GM23338 (cell line): ENCODE data around the gene IFNG-AS1. TPM values are rescaled to one million over a fixed set of nuclear protein-coding genes. Genes with fewer than 3 reads are reported as not detected.

ENCODE experiments used
- ATAC-seq: fragments of 200-7000 bp; cut with Tn5 transposase; 3 replicates; pipeline ENCODE4 v1.9.1; 2020
- DNase-seq: peaks from one replicate; pipeline ENCODE4 v3.0.0-alpha.2; 2015; ENCODE audit warnings: low spot score
- H2AFZ ChIP-seq: fragments of 200-600 bp; sonication (generic); 2 replicates; pipeline ENCODE4 v1.8.0; 2016; ENCODE audit warnings: antibody characterized with exemption, mild to moderate bottlenecking, moderate library complexity
- H3F3A ChIP-seq: fragments of 200-600 bp; sonication (generic); replicated peaks from 2 replicates; pipeline ENCODE4 v1.8.0; 2017; ENCODE audit warnings: antibody characterized with exemption, mixed run types, low read depth
- H3K27ac ChIP-seq: fragments of 200-600 bp; sonication (generic); 2 replicates; pipeline ENCODE4 v1.6.1; 2016; ENCODE audit warnings: low read depth
- H3K27me3 ChIP-seq: fragments of 200-600 bp; sonication (generic); 2 replicates; pipeline ENCODE4 v1.8.0; 2016; ENCODE audit warnings: mild to moderate bottlenecking, mixed run types, moderate library complexity; ENCODE audit not compliant: insufficient read depth
- H3K36me3 ChIP-seq: fragments of 200-600 bp; sonication (generic); 2 replicates; pipeline ENCODE4 v1.8.0; 2016; ENCODE audit warnings: mild to moderate bottlenecking; ENCODE audit not compliant: insufficient read depth
- H3K4me1 ChIP-seq: fragments of 200-600 bp; sonication (generic); 2 replicates; pipeline ENCODE4 v1.8.0; 2016; ENCODE audit warnings: mild to moderate bottlenecking, moderate library complexity; ENCODE audit not compliant: insufficient read depth
- H3K4me2 ChIP-seq: fragments of 200-600 bp; sonication (generic); 2 replicates; pipeline ENCODE4 v1.7.1; 2017; ENCODE audit warnings: mixed run types
- H3K4me3 ChIP-seq: fragments of 200-600 bp; sonication (generic); 2 replicates; pipeline ENCODE4 v1.6.1; 2016; ENCODE audit warnings: mixed run types
- H3K79me2 ChIP-seq: fragments of 200-600 bp; sonication (generic); replicated peaks from 2 replicates; pipeline ENCODE4 v1.8.0; 2017; ENCODE audit warnings: mild to moderate bottlenecking; ENCODE audit not compliant: insufficient read depth
- H3K9me2 ChIP-seq: fragments of 200-600 bp; sonication (generic); 2 replicates; pipeline ENCODE4 v1.8.0; 2017; ENCODE audit not compliant: insufficient read depth
- H4K20me1 ChIP-seq: fragments of 200-600 bp; sonication (generic); replicated peaks from 2 replicates; pipeline ENCODE4 v1.8.0; 2017; ENCODE audit warnings: mild to moderate bottlenecking; ENCODE audit not compliant: insufficient read depth
- H3K27ac Mint-ChIP-seq: 2 replicates; pipeline ENCODE4 v1.8.0; 2020; ENCODE audit warnings: inconsistent platforms, mild to moderate bottlenecking, moderate library complexity, mixed read lengths
- H3K27me3 Mint-ChIP-seq: 3 replicates; pipeline ENCODE4 v1.8.0; 2022; ENCODE audit warnings: low read depth, mild to moderate bottlenecking, moderate library complexity, mixed read lengths, inconsistent platforms; ENCODE audit not compliant: insufficient read depth, poor library complexity
- H3K36me3 Mint-ChIP-seq: 3 replicates; pipeline ENCODE4 v1.8.0; 2021; ENCODE audit warnings: low read depth, mild to moderate bottlenecking, inconsistent platforms, moderate library complexity, mixed read lengths
- H3K4me1 Mint-ChIP-seq: 3 replicates; pipeline ENCODE4 v1.8.0; 2020; ENCODE audit warnings: mild to moderate bottlenecking, inconsistent platforms, mixed read lengths
- H3K4me3 Mint-ChIP-seq: 3 replicates; pipeline ENCODE4 v1.8.0; 2021; ENCODE audit warnings: moderate library complexity, mild to moderate bottlenecking, inconsistent platforms, mixed read lengths
- H3K9me3 Mint-ChIP-seq: 3 replicates; pipeline ENCODE4 v1.8.0; 2020; ENCODE audit warnings: moderate library complexity, mild to moderate bottlenecking, inconsistent platforms, mixed read lengths
- ETS1 ChIP-seq: IDR thresholded peaks from 2 replicates; pipeline ENCODE4 v1.6.1; 2016; ENCODE audit warnings: antibody characterized with exemption
- EZH2phosphoT487 ChIP-seq: fragments of 200-600 bp; sonication (generic); IDR thresholded peaks from one replicate; pipeline ENCODE4 v1.8.1; 2018; ENCODE audit warnings: antibody characterized with exemption; ENCODE audit not compliant: unreplicated experiment
- JUNB ChIP-seq: IDR thresholded peaks from one replicate; pipeline ENCODE4 v1.6.1; 2016; ENCODE audit warnings: antibody characterized with exemption; ENCODE audit not compliant: unreplicated experiment
- NANOG ChIP-seq: IDR thresholded peaks from 2 replicates; pipeline ENCODE4 v1.6.1; 2016; ENCODE audit warnings: antibody characterized with exemption, borderline replicate concordance
- POLR2AphosphoS5 ChIP-seq: IDR thresholded peaks from 2 replicates; pipeline ENCODE4 v1.6.1; 2016; ENCODE audit warnings: antibody characterized with exemption, low read depth
- REST ChIP-seq: IDR thresholded peaks from one replicate; pipeline ENCODE4 v1.6.1; 2018; ENCODE audit warnings: antibody characterized with exemption; ENCODE audit not compliant: unreplicated experiment
- STAT1 ChIP-seq: IDR thresholded peaks from one replicate; pipeline ENCODE4 v1.6.1; 2016; ENCODE audit warnings: antibody characterized with exemption; ENCODE audit not compliant: unreplicated experiment
- ZNF114 ChIP-seq: fragments of 250-450 bp; sonication (Bioruptor Pico); IDR thresholded peaks from 2 replicates; pipeline ENCODE4 v1.5.0; 2020; ENCODE audit warnings: mild to moderate bottlenecking, moderate library complexity
- ZNF331 ChIP-seq: fragments of 250-450 bp; sonication (Bioruptor Pico); IDR thresholded peaks from 2 replicates; pipeline ENCODE4 v1.5.0; 2020; ENCODE audit warnings: low read depth, mild to moderate bottlenecking, moderate library complexity
- polyA plus RNA-seq: library from polyadenylated mRNA; unstranded; fragments of >200 nt; fragmentation: Nextera tagmentation; extraction: Ambion mirVana; gene quantifications from 2 replicates; pipeline ENCODE4 v1.2.1, GENCODE V29; 2016
- total RNA-seq: library from RNA; depleted of rRNA; stranded (reverse); fragments of >200 nt; shearing (Covaris generic); gene quantifications from 2 replicates; pipeline ENCODE4 v1.2.3, GENCODE V29; 2014
- TF ChIP-seq, protein P1 (sequence below): fragments of 250-450 bp; sonication (Bioruptor Pico); IDR thresholded peaks from 2 replicates; pipeline ENCODE4 v1.5.0; 2020; ENCODE audit warnings: mild to moderate bottlenecking, moderate library complexity

The IFNG-AS1 gene
- total and polyA plus RNA-seq, 2 experiments from 2014 or later: not detected

GRCh38 chr12:67996347-67996746, 7.1 kb downstream of the IFNG-AS1 start (continued):
- no peak for TF ChIP-seq REST
- TF ChIP-seq STAT1: no peak

- 0 out of 2 replicates have a peak, but pooled peaks cover 4% of the 10 kb centered on the region for H3K9me2 ChIP-seq
- Mint-ChIP-seq H3K4me3 (no peak overlapping the region), H3K36me3 (no peaks in the 10 kb centered on the region), H3K9me3 (no peaks in the 10 kb centered on the region), H3K27me3 (no peaks in the 10 kb centered on the region), H3K27ac (no peak overlapping the region), H3K4me1 (no peaks in the 10 kb centered on the region)
- H3K4me1 ChIP-seq: no peaks in the 10 kb centered on the region
- no peak overlapping the region for H3K4me3 ChIP-seq
- H4K20me1 ChIP-seq: no peaks in the 10 kb centered on the region
- TF ChIP-seq ETS1 (no peak), NANOG (no peak), EZH2phosphoT487 (no peak), ZNF114 (CRISPR knock-in tag) (no peak), JUNB (no peak)
- ATAC-seq (no peak), DNase-seq (no peak)
- H3K27me3 ChIP-seq: no peaks in the 10 kb centered on the region
- H3K36me3 ChIP-seq: no peaks in the 10 kb centered on the region
- H2AFZ ChIP-seq: no peak overlapping the region
- no peak overlapping the region for H3K27ac ChIP-seq
- H3K79me2 ChIP-seq: no peaks in the 10 kb centered on the region
- H3F3A ChIP-seq: no peaks in the 10 kb centered on the region
- H3K4me2 ChIP-seq: no peak overlapping the region
Measured at GRCh38 chr12:67998379-67998778, 9.1 kb downstream of the IFNG-AS1 start.

GRCh38 chr12:67999244-67999643, 10.0 kb downstream of the IFNG-AS1 start:
- Histone ChIP-seq H3K36me3 (no peaks in the 10 kb centered on the region), H3K27ac (no peak overlapping the region), H3F3A (no peaks in the 10 kb centered on the region), H3K4me3 (no peak overlapping the region), H2AFZ (no peak overlapping the region), H3K4me1 (no peaks in the 10 kb centered on the region), H3K27me3 (no peaks in the 10 kb centered on the region), H3K4me2 (no peak overlapping the region), H3K9me2 (0 out of 2 replicates have a peak, but pooled peaks cover 5% of the 10 kb centered on the region), H4K20me1 (no peaks in the 10 kb centered on the region), H3K79me2 (no peaks in the 10 kb centered on the region)
- ATAC-seq (no peak), DNase-seq (no peak)
- Mint-ChIP-seq H3K27me3 (no peaks in the 10 kb centered on the region), H3K27ac (no peak overlapping the region), H3K4me1 (no peaks in the 10 kb centered on the region), H3K4me3 (no peak overlapping the region), H3K36me3 (peaks cover 2% of the 10 kb centered on the region; the same call in 2 of the 3 replicates), H3K9me3 (peaks cover 3% of the 10 kb centered on the region)
- TF ChIP-seq ZNF331 (CRISPR knock-in tag) (no peak), POLR2AphosphoS5 (no peak), ZNF114 (CRISPR knock-in tag) (no peak), JUNB (no peak), EZH2phosphoT487 (no peak), STAT1 (no peak)
- TF ChIP-seq, protein P1, sequence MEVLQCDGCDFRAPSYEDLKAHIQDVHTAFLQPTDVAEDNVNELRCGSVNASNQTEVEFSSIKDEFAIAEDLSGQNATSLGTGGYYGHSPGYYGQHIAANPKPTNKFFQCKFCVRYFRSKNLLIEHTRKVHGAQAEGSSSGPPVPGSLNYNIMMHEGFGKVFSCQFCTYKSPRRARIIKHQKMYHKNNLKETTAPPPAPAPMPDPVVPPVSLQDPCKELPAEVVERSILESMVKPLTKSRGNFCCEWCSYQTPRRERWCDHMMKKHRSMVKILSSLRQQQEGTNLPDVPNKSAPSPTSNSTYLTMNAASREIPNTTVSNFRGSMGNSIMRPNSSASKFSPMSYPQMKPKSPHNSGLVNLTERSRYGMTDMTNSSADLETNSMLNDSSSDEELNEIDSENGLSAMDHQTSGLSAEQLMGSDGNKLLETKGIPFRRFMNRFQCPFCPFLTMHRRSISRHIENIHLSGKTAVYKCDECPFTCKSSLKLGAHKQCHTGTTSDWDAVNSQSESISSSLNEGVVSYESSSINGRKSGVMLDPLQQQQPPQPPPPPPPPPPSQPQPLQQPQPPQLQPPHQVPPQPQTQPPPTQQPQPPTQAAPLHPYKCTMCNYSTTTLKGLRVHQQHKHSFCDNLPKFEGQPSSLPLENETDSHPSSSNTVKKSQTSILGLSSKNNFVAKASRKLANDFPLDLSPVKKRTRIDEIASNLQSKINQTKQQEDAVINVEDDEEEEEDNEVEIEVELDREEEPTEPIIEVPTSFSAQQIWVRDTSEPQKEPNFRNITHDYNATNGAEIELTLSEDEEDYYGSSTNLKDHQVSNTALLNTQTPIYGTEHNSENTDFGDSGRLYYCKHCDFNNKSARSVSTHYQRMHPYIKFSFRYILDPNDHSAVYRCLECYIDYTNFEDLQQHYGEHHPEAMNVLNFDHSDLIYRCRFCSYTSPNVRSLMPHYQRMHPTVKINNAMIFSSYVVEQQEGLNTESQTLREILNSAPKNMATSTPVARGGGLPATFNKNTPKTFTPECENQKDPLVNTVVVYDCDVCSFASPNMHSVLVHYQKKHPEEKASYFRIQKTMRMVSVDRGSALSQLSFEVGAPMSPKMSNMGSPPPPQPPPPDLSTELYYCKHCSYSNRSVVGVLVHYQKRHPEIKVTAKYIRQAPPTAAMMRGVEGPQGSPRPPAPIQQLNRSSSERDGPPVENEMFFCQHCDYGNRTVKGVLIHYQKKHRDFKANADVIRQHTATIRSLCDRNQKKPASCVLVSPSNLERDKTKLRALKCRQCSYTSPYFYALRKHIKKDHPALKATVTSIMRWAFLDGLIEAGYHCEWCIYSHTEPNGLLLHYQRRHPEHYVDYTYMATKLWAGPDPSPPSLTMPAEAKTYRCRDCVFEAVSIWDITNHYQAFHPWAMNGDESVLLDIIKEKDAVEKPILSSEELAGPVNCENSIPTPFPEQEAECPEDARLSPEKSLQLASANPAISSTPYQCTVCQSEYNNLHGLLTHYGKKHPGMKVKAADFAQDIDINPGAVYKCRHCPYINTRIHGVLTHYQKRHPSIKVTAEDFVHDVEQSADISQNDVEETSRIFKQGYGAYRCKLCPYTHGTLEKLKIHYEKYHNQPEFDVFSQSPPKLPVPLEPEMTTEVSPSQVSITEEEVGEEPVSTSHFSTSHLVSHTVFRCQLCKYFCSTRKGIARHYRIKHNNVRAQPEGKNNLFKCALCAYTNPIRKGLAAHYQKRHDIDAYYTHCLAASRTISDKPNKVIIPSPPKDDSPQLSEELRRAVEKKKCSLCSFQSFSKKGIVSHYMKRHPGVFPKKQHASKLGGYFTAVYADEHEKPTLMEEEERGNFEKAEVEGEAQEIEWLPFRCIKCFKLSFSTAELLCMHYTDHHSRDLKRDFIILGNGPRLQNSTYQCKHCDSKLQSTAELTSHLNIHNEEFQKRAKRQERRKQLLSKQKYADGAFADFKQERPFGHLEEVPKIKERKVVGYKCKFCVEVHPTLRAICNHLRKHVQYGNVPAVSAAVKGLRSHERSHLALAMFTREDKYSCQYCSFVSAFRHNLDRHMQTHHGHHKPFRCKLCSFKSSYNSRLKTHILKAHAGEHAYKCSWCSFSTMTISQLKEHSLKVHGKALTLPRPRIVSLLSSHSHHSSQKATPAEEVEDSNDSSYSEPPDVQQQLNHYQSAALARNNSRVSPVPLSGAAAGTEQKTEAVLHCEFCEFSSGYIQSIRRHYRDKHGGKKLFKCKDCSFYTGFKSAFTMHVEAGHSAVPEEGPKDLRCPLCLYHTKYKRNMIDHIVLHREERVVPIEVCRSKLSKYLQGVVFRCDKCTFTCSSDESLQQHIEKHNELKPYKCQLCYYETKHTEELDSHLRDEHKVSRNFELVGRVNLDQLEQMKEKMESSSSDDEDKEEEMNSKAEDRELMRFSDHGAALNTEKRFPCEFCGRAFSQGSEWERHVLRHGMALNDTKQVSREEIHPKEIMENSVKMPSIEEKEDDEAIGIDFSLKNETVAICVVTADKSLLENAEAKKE (CRISPR knock-in tag): no peak
